GM23338 (cell line): ENCODE results near the gene HOATZ. TPM values are rescaled to one million over a fixed set of nuclear protein-coding genes. Genes with fewer than 3 reads are reported as not detected.

ENCODE experiments used
- ATAC-seq: fragments of 200-7000 bp; cut with Tn5 transposase; 3 replicates; pipeline ENCODE4 v1.9.1; 2020
- DNase-seq: peaks from one replicate; pipeline ENCODE4 v3.0.0-alpha.2; 2015; ENCODE audit warnings: low spot score
- H2AFZ ChIP-seq: fragments of 200-600 bp; sonication (generic); 2 replicates; pipeline ENCODE4 v1.8.0; 2016; ENCODE audit warnings: antibody characterized with exemption, mild to moderate bottlenecking, moderate library complexity
- H3F3A ChIP-seq: fragments of 200-600 bp; sonication (generic); replicated peaks from 2 replicates; pipeline ENCODE4 v1.8.0; 2017; ENCODE audit warnings: antibody characterized with exemption, mixed run types, low read depth
- H3K27ac ChIP-seq: fragments of 200-600 bp; sonication (generic); 2 replicates; pipeline ENCODE4 v1.6.1; 2016; ENCODE audit warnings: low read depth
- H3K27me3 ChIP-seq: fragments of 200-600 bp; sonication (generic); 2 replicates; pipeline ENCODE4 v1.8.0; 2016; ENCODE audit warnings: mild to moderate bottlenecking, mixed run types, moderate library complexity; ENCODE audit not compliant: insufficient read depth
- H3K36me3 ChIP-seq: fragments of 200-600 bp; sonication (generic); 2 replicates; pipeline ENCODE4 v1.8.0; 2016; ENCODE audit warnings: mild to moderate bottlenecking; ENCODE audit not compliant: insufficient read depth
- H3K4me1 ChIP-seq: fragments of 200-600 bp; sonication (generic); 2 replicates; pipeline ENCODE4 v1.8.0; 2016; ENCODE audit warnings: mild to moderate bottlenecking, moderate library complexity; ENCODE audit not compliant: insufficient read depth
- H3K4me2 ChIP-seq: fragments of 200-600 bp; sonication (generic); 2 replicates; pipeline ENCODE4 v1.7.1; 2017; ENCODE audit warnings: mixed run types
- H3K4me3 ChIP-seq: fragments of 200-600 bp; sonication (generic); 2 replicates; pipeline ENCODE4 v1.6.1; 2016; ENCODE audit warnings: mixed run types
- H3K79me2 ChIP-seq: fragments of 200-600 bp; sonication (generic); replicated peaks from 2 replicates; pipeline ENCODE4 v1.8.0; 2017; ENCODE audit warnings: mild to moderate bottlenecking; ENCODE audit not compliant: insufficient read depth
- H3K9me2 ChIP-seq: fragments of 200-600 bp; sonication (generic); 2 replicates; pipeline ENCODE4 v1.8.0; 2017; ENCODE audit not compliant: insufficient read depth
- H4K20me1 ChIP-seq: fragments of 200-600 bp; sonication (generic); replicated peaks from 2 replicates; pipeline ENCODE4 v1.8.0; 2017; ENCODE audit warnings: mild to moderate bottlenecking; ENCODE audit not compliant: insufficient read depth
- H3K27ac Mint-ChIP-seq: 2 replicates; pipeline ENCODE4 v1.8.0; 2020; ENCODE audit warnings: inconsistent platforms, mild to moderate bottlenecking, moderate library complexity, mixed read lengths
- H3K27me3 Mint-ChIP-seq: 3 replicates; pipeline ENCODE4 v1.8.0; 2022; ENCODE audit warnings: low read depth, mild to moderate bottlenecking, moderate library complexity, mixed read lengths, inconsistent platforms; ENCODE audit not compliant: insufficient read depth, poor library complexity
- H3K36me3 Mint-ChIP-seq: 3 replicates; pipeline ENCODE4 v1.8.0; 2021; ENCODE audit warnings: low read depth, mild to moderate bottlenecking, inconsistent platforms, moderate library complexity, mixed read lengths
- H3K4me1 Mint-ChIP-seq: 3 replicates; pipeline ENCODE4 v1.8.0; 2020; ENCODE audit warnings: mild to moderate bottlenecking, inconsistent platforms, mixed read lengths
- H3K4me3 Mint-ChIP-seq: 3 replicates; pipeline ENCODE4 v1.8.0; 2021; ENCODE audit warnings: moderate library complexity, mild to moderate bottlenecking, inconsistent platforms, mixed read lengths
- H3K9me3 Mint-ChIP-seq: 3 replicates; pipeline ENCODE4 v1.8.0; 2020; ENCODE audit warnings: moderate library complexity, mild to moderate bottlenecking, inconsistent platforms, mixed read lengths
- CREB1 ChIP-seq: fragments of 250-450 bp; sonication (Bioruptor Pico); IDR thresholded peaks from 2 replicates; pipeline ENCODE4 v1.5.0; 2020; ENCODE audit warnings: low read depth, mild to moderate bottlenecking, moderate library complexity
- EZH2phosphoT487 ChIP-seq: fragments of 200-600 bp; sonication (generic); IDR thresholded peaks from one replicate; pipeline ENCODE4 v1.8.1; 2018; ENCODE audit warnings: antibody characterized with exemption; ENCODE audit not compliant: unreplicated experiment
- NANOG ChIP-seq: IDR thresholded peaks from 2 replicates; pipeline ENCODE4 v1.6.1; 2016; ENCODE audit warnings: antibody characterized with exemption, borderline replicate concordance
- POLR2AphosphoS5 ChIP-seq: IDR thresholded peaks from 2 replicates; pipeline ENCODE4 v1.6.1; 2016; ENCODE audit warnings: antibody characterized with exemption, low read depth
- STAT1 ChIP-seq: IDR thresholded peaks from one replicate; pipeline ENCODE4 v1.6.1; 2016; ENCODE audit warnings: antibody characterized with exemption; ENCODE audit not compliant: unreplicated experiment
- ZNF114 ChIP-seq: fragments of 250-450 bp; sonication (Bioruptor Pico); IDR thresholded peaks from 2 replicates; pipeline ENCODE4 v1.5.0; 2020; ENCODE audit warnings: mild to moderate bottlenecking, moderate library complexity
- ZNF331 ChIP-seq: fragments of 250-450 bp; sonication (Bioruptor Pico); IDR thresholded peaks from 2 replicates; pipeline ENCODE4 v1.5.0; 2020; ENCODE audit warnings: low read depth, mild to moderate bottlenecking, moderate library complexity
- polyA plus RNA-seq: library from polyadenylated mRNA; unstranded; fragments of >200 nt; fragmentation: Nextera tagmentation; extraction: Ambion mirVana; gene quantifications from 2 replicates; pipeline ENCODE4 v1.2.1, GENCODE V29; 2016
- total RNA-seq: library from RNA; depleted of rRNA; stranded (reverse); fragments of >200 nt; shearing (Covaris generic); gene quantifications from 2 replicates; pipeline ENCODE4 v1.2.3, GENCODE V29; 2014
- TF ChIP-seq, protein P1 (sequence below): fragments of 250-450 bp; sonication (Bioruptor Pico); IDR thresholded peaks from 2 replicates; pipeline ENCODE4 v1.5.0; 2020; ENCODE audit warnings: mild to moderate bottlenecking, moderate library complexity
- TF ChIP-seq, protein P2 (sequence below), 2 experiments: fragments of 200-600 bp in 1 of 2; sonication (generic) in 1 of 2; conservative IDR thresholded peaks; 2 replicates each; pipeline versions ENCODE4 v1.5.1 to v1.6.1; 2016 to 2017; ENCODE audit warnings: antibody characterized with exemption in 2 of 2, low read depth in 2 of 2, mild to moderate bottlenecking in 2 of 2, moderate library complexity in 1 of 2
- TF ChIP-seq, protein P3 (sequence below): IDR thresholded peaks from 2 replicates; pipeline ENCODE4 v1.6.1; 2016; ENCODE audit warnings: antibody characterized with exemption

Gene HOATZ
- total and polyA plus RNA-seq, 2 experiments from 2014 or later, result not detected

DNA sequence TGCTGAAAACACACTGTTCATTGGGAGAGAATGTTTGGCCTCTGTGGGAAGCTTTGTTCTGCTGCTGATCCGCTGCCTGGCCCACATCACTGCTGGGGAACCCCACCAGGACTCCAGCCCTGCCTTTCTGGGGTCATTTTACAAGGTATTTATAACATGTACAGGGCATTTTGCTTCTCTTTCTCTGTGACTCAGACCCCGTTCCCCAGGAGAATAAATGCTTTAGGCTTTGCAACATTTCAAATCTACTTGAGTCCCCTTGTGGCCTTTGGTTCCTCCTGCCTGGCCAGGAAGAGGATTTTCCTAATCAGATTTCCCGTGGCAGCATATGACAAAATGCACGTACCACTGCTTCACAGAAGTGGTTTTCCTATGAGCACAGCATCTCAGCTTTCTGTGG is 45.4 kb upstream of the HOATZ start (continued):
- TF ChIP-seq, protein P1, sequence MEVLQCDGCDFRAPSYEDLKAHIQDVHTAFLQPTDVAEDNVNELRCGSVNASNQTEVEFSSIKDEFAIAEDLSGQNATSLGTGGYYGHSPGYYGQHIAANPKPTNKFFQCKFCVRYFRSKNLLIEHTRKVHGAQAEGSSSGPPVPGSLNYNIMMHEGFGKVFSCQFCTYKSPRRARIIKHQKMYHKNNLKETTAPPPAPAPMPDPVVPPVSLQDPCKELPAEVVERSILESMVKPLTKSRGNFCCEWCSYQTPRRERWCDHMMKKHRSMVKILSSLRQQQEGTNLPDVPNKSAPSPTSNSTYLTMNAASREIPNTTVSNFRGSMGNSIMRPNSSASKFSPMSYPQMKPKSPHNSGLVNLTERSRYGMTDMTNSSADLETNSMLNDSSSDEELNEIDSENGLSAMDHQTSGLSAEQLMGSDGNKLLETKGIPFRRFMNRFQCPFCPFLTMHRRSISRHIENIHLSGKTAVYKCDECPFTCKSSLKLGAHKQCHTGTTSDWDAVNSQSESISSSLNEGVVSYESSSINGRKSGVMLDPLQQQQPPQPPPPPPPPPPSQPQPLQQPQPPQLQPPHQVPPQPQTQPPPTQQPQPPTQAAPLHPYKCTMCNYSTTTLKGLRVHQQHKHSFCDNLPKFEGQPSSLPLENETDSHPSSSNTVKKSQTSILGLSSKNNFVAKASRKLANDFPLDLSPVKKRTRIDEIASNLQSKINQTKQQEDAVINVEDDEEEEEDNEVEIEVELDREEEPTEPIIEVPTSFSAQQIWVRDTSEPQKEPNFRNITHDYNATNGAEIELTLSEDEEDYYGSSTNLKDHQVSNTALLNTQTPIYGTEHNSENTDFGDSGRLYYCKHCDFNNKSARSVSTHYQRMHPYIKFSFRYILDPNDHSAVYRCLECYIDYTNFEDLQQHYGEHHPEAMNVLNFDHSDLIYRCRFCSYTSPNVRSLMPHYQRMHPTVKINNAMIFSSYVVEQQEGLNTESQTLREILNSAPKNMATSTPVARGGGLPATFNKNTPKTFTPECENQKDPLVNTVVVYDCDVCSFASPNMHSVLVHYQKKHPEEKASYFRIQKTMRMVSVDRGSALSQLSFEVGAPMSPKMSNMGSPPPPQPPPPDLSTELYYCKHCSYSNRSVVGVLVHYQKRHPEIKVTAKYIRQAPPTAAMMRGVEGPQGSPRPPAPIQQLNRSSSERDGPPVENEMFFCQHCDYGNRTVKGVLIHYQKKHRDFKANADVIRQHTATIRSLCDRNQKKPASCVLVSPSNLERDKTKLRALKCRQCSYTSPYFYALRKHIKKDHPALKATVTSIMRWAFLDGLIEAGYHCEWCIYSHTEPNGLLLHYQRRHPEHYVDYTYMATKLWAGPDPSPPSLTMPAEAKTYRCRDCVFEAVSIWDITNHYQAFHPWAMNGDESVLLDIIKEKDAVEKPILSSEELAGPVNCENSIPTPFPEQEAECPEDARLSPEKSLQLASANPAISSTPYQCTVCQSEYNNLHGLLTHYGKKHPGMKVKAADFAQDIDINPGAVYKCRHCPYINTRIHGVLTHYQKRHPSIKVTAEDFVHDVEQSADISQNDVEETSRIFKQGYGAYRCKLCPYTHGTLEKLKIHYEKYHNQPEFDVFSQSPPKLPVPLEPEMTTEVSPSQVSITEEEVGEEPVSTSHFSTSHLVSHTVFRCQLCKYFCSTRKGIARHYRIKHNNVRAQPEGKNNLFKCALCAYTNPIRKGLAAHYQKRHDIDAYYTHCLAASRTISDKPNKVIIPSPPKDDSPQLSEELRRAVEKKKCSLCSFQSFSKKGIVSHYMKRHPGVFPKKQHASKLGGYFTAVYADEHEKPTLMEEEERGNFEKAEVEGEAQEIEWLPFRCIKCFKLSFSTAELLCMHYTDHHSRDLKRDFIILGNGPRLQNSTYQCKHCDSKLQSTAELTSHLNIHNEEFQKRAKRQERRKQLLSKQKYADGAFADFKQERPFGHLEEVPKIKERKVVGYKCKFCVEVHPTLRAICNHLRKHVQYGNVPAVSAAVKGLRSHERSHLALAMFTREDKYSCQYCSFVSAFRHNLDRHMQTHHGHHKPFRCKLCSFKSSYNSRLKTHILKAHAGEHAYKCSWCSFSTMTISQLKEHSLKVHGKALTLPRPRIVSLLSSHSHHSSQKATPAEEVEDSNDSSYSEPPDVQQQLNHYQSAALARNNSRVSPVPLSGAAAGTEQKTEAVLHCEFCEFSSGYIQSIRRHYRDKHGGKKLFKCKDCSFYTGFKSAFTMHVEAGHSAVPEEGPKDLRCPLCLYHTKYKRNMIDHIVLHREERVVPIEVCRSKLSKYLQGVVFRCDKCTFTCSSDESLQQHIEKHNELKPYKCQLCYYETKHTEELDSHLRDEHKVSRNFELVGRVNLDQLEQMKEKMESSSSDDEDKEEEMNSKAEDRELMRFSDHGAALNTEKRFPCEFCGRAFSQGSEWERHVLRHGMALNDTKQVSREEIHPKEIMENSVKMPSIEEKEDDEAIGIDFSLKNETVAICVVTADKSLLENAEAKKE (CRISPR knock-in tag), result no peak
- TF ChIP-seq POLR2AphosphoS5 (no peak), ZNF331 (CRISPR knock-in tag) (no peak), ZNF114 (CRISPR knock-in tag) (no peak), NANOG (no peak), EZH2phosphoT487 (no peak)
- TF ChIP-seq, protein P2, sequence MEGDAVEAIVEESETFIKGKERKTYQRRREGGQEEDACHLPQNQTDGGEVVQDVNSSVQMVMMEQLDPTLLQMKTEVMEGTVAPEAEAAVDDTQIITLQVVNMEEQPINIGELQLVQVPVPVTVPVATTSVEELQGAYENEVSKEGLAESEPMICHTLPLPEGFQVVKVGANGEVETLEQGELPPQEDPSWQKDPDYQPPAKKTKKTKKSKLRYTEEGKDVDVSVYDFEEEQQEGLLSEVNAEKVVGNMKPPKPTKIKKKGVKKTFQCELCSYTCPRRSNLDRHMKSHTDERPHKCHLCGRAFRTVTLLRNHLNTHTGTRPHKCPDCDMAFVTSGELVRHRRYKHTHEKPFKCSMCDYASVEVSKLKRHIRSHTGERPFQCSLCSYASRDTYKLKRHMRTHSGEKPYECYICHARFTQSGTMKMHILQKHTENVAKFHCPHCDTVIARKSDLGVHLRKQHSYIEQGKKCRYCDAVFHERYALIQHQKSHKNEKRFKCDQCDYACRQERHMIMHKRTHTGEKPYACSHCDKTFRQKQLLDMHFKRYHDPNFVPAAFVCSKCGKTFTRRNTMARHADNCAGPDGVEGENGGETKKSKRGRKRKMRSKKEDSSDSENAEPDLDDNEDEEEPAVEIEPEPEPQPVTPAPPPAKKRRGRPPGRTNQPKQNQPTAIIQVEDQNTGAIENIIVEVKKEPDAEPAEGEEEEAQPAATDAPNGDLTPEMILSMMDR (conservative IDR thresholded peaks at IDR 0.05; ENCODE audit: low read depth in 2 of 2), result no peak

DNA sequence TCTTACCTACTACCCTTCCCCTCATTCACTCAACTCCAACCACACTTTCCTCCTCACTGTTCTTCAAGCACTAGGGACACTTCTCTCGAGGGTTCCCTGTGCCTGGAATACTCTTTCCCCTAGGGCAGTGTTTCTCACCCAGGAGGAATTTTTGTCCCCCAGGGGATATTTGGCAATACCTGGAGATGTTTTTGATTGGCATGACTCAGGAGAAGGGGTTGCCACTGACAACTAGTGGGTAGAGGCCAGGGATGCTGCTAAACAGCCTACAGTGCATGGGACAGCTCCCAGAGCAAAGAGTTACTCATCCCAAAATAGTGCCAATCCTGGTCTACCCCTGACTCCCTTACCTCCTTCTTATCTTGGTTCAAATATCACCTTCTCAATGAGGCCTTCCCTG is 42.4 kb upstream of the HOATZ start:
- H3K36me3 Mint-ChIP-seq, result no peaks in the 10 kb centered on the region; the same call in 2 of the 3 replicates
- DNase-seq (no peak), ATAC-seq (no peak)
- no peak overlapping the region for H3K4me3 Mint-ChIP-seq
- H3K27me3 ChIP-seq, result no peaks in the 10 kb centered on the region
- H3K9me3 Mint-ChIP-seq, result no peaks in the 10 kb centered on the region
- H3K4me2 ChIP-seq, result no peak overlapping the region
- H3K36me3 ChIP-seq, result no peaks in the 10 kb centered on the region
- no peaks in the 10 kb centered on the region for H3F3A ChIP-seq
- no peak overlapping the region for H3K4me3 ChIP-seq
- no peak overlapping the region for H3K27ac Mint-ChIP-seq
- no peaks in the 10 kb centered on the region for H3K4me1 ChIP-seq
- no peaks in the 10 kb centered on the region for H3K4me1 Mint-ChIP-seq
- H3K27ac ChIP-seq, result no peak overlapping the region
- H3K79me2 ChIP-seq, result no peaks in the 10 kb centered on the region
- no peak overlapping the region for H2AFZ ChIP-seq
- peaks cover 8% of the 10 kb centered on the region; the same call in 1 of the 2 replicates for H3K9me2 ChIP-seq
- H4K20me1 ChIP-seq, result no peaks in the 10 kb centered on the region
- H3K27me3 Mint-ChIP-seq, result peaks cover 2% of the 10 kb centered on the region
- TF ChIP-seq ZNF114 (CRISPR knock-in tag), result no peak
- no peak for TF ChIP-seq STAT1
- TF ChIP-seq POLR2AphosphoS5, result no peak
- no peak for TF ChIP-seq EZH2phosphoT487
- TF ChIP-seq ZNF331 (CRISPR knock-in tag), result no peak
- TF ChIP-seq, protein P2 (conservative IDR thresholded peaks at IDR 0.05; ENCODE audit: low read depth in 2 of 2), result no peak
- no peak for TF ChIP-seq CREB1 (CRISPR knock-in tag)
- TF ChIP-seq, protein P3, sequence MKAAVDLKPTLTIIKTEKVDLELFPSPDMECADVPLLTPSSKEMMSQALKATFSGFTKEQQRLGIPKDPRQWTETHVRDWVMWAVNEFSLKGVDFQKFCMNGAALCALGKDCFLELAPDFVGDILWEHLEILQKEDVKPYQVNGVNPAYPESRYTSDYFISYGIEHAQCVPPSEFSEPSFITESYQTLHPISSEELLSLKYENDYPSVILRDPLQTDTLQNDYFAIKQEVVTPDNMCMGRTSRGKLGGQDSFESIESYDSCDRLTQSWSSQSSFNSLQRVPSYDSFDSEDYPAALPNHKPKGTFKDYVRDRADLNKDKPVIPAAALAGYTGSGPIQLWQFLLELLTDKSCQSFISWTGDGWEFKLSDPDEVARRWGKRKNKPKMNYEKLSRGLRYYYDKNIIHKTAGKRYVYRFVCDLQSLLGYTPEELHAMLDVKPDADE, result no peak
